Measurements from ENCODE around the gene IFT25.

GRCh38 chr1:53962395-53962794 is 16.9 kb upstream of the IFT25 start:
- TF ChIP-seq, protein P1, sequence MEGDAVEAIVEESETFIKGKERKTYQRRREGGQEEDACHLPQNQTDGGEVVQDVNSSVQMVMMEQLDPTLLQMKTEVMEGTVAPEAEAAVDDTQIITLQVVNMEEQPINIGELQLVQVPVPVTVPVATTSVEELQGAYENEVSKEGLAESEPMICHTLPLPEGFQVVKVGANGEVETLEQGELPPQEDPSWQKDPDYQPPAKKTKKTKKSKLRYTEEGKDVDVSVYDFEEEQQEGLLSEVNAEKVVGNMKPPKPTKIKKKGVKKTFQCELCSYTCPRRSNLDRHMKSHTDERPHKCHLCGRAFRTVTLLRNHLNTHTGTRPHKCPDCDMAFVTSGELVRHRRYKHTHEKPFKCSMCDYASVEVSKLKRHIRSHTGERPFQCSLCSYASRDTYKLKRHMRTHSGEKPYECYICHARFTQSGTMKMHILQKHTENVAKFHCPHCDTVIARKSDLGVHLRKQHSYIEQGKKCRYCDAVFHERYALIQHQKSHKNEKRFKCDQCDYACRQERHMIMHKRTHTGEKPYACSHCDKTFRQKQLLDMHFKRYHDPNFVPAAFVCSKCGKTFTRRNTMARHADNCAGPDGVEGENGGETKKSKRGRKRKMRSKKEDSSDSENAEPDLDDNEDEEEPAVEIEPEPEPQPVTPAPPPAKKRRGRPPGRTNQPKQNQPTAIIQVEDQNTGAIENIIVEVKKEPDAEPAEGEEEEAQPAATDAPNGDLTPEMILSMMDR (IDR thresholded peaks at IDR 0.05 in 4 of 5, conservative IDR thresholded peaks at IDR 0.05 in 1 of 5): no peak
- peak in 1 of 2 donors; percentile 6 for TF ChIP-seq POLR2A (IDR thresholded peaks at IDR 0.05)
